ENCODE results near the gene NFU1.

GRCh38 chr2:69436596-69436937 lies 668 bp downstream of the NFU1 start:
- TF ChIP-seq POLR2A (IDR thresholded peaks at IDR 0.05) (no peak), CTCF (IDR thresholded peaks at IDR 0.05) (no peak)
